Mesenchymal stem cell (in vitro differentiated cells and primary cell): ENCODE data around the gene PRRT2.

Source experiments
- DNase-seq: peaks from one replicate; pipeline ENCODE4 v3.0.0-alpha.2; 2013
- H2AFZ ChIP-seq: one replicate; pipeline ENCODE4 v1.6.1; 2013; ENCODE audit warnings: low read depth, mild to moderate bottlenecking, control low read depth, inconsistent platforms, low read length, moderate library complexity
- H2AK5ac ChIP-seq: 2 replicates; pipeline ENCODE4 v1.6.1; 2013; ENCODE audit warnings: low read length, moderate library complexity, mild to moderate bottlenecking, inconsistent platforms; ENCODE audit not compliant: severe bottlenecking
- H2BK120ac ChIP-seq: one replicate; pipeline ENCODE4 v1.6.1; 2013; ENCODE audit warnings: low read depth, mild to moderate bottlenecking, inconsistent platforms, low read length, moderate library complexity
- H2BK12ac ChIP-seq, 2 experiments: one replicate each; pipeline ENCODE4 v1.6.1; 2013; ENCODE audit warnings: inconsistent platforms in 2 of 2, low read length in 2 of 2, mild to moderate bottlenecking in 2 of 2, moderate library complexity in 2 of 2, control low read depth in 1 of 2
- H2BK15ac ChIP-seq: one replicate; pipeline ENCODE4 v1.6.1; 2013; ENCODE audit warnings: mild to moderate bottlenecking, low read depth, inconsistent platforms; ENCODE audit not compliant: poor library complexity, severe bottlenecking
- H2BK5ac ChIP-seq: 2 replicates; pipeline ENCODE4 v1.6.1; 2013; ENCODE audit warnings: low read depth, mild to moderate bottlenecking, low read length, control low read depth, inconsistent platforms; ENCODE audit not compliant: poor library complexity, severe bottlenecking
- H3K14ac ChIP-seq, 2 experiments: one replicate each; pipeline ENCODE4 v1.6.1; 2013; ENCODE audit warnings: inconsistent platforms in 2 of 2, low read length in 2 of 2, control low read depth in 1 of 2, mild to moderate bottlenecking in 1 of 2, moderate library complexity in 1 of 2
- H3K18ac ChIP-seq, 2 experiments: one replicate each; pipeline ENCODE4 v1.6.1; 2013; ENCODE audit warnings: inconsistent platforms in 2 of 2, low read length in 2 of 2, control low read depth in 1 of 2, low read depth in 1 of 2, mild to moderate bottlenecking in 1 of 2
- H3K23ac ChIP-seq, 2 experiments: one replicate each; pipeline ENCODE4 v1.6.1; 2013; ENCODE audit warnings: inconsistent platforms in 2 of 2, low read length in 2 of 2, mild to moderate bottlenecking in 2 of 2, moderate library complexity in 2 of 2, control low read depth in 1 of 2
- H3K27ac ChIP-seq: 2 replicates; pipeline ENCODE4 v1.5.1; 2013; ENCODE audit warnings: mild to moderate bottlenecking, moderate library complexity, low read length, control low read depth, inconsistent platforms; ENCODE audit not compliant: poor library complexity, severe bottlenecking
- H3K27me3 ChIP-seq, 2 experiments: 2 replicates each; pipeline versions ENCODE4 v1.6.1 to v1.7.0; 2013; ENCODE audit warnings: low read length in 2 of 2, mild to moderate bottlenecking in 2 of 2, moderate library complexity in 2 of 2, control low read depth in 1 of 2, inconsistent platforms in 1 of 2; ENCODE audit not compliant: control insufficient read depth in 1 of 2, insufficient read depth in 1 of 2
- H3K36me3 ChIP-seq, 2 experiments: 2 replicates each; pipeline versions ENCODE4 v1.6.1 to v1.7.0; 2013; ENCODE audit warnings: low read length in 2 of 2, control low read depth in 1 of 2, inconsistent platforms in 1 of 2, low read depth in 1 of 2, mild to moderate bottlenecking in 1 of 2; ENCODE audit not compliant: insufficient read depth in 2 of 2, control insufficient read depth in 1 of 2
- H3K4ac ChIP-seq, 2 experiments: one replicate each; pipeline ENCODE4 v1.6.1; 2013; ENCODE audit warnings: inconsistent platforms in 2 of 2, low read length in 2 of 2, mild to moderate bottlenecking in 2 of 2, moderate library complexity in 2 of 2, control low read depth in 1 of 2, low read depth in 1 of 2
- H3K4me1 ChIP-seq: 2 replicates; pipeline ENCODE4 v1.6.1; 2013; ENCODE audit warnings: low read depth, low read length, control low read depth; ENCODE audit not compliant: control insufficient read depth, insufficient read depth
- H3K4me2 ChIP-seq: 2 replicates; pipeline ENCODE4 v1.6.1; 2013; ENCODE audit warnings: low read length, mild to moderate bottlenecking, inconsistent platforms; ENCODE audit not compliant: poor library complexity, severe bottlenecking
- H3K4me3 ChIP-seq, 2 experiments: 2 replicates each; pipeline versions ENCODE4 v1.5.1 to v1.7.0; 2013; ENCODE audit warnings: low read length in 2 of 2, mild to moderate bottlenecking in 2 of 2, control low read depth in 1 of 2, low read depth in 1 of 2; ENCODE audit not compliant: insufficient read depth in 1 of 2
- H3K79me1 ChIP-seq: replicated peaks from 2 replicates; pipeline ENCODE4 v1.6.1; 2013; ENCODE audit warnings: mild to moderate bottlenecking, control low read depth, low read length, inconsistent platforms; ENCODE audit not compliant: poor library complexity, severe bottlenecking
- H3K9ac ChIP-seq: 2 replicates; pipeline ENCODE4 v1.7.0; 2013; ENCODE audit warnings: mild to moderate bottlenecking, low read length, moderate library complexity
- H3K9me3 ChIP-seq: 2 replicates; pipeline ENCODE4 v1.7.0; 2013; ENCODE audit warnings: mild to moderate bottlenecking, low read length; ENCODE audit not compliant: control insufficient read depth
- H4K8ac ChIP-seq: one replicate; pipeline ENCODE4 v1.6.1; 2013; ENCODE audit warnings: inconsistent platforms, mild to moderate bottlenecking, low read length, moderate library complexity
- H4K91ac ChIP-seq: one replicate; pipeline ENCODE4 v1.6.1; 2013; ENCODE audit warnings: mild to moderate bottlenecking, low read length, inconsistent platforms
- WGBS: methylation state at CpG from one replicate; pipeline ENCODE4 v1.1.7; 2013; ENCODE audit warnings: mixed read lengths; 5-methylcytosine and 5-hydroxymethylcytosine counted together

Gene PRRT2

DNA sequence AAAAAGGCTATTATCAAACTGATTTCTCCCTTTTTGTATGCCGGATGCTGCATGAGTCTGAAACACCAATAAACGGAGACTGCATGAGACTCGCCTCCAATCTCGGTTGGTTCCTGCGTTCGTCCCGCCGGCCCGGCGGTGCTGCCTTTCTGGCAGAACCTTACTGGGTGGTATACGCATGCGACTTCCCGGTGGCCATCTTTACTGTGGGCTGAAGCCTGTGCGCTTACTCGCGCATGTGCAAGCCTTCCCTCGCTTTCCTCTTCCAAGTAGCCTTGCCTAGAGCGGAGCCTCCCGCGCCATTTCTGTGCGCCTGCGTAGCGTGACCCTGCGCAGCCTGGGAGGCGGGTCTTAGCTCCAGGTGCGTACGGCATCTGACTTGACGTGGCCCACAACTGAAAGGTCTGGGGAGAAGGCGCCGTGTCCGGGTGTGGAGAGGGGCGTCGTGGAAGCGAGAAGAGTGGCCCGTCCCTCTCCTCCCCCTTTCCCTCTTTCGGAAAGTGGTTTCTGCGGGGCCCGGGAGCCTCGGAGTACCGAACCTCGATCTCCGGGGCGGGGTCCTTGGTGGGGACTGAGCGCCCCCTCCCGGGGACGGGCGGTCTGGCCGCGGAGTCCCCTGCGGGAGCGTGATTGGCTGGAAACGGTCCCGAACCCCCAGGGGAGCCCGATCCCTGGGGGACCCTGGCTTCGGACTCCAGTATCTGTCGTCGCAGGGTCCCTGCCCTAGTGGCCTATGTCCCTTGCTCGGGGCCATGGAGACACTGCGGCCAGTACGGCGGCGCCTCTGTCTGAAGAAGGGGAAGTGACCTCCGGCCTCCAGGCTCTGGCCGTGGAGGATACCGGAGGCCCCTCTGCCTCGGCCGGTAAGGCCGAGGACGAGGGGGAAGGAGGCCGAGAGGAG is 4.0 kb downstream of the PRRT2 start, which contains the start of gene PAGR1:
PAGR1 (plus strand) TSS at position 360 of the 901 bp plus-strand sequence; CDS start at position 734, 374 bp downstream.
- Histone ChIP-seq H3K27ac (peak within 1 kb of the TSS; percentile 89), H2BK12ac (peak within 1 kb of the TSS; percentile 69 to 84), H3K9ac (peak within 1 kb of the TSS; percentile 93), H3K18ac (peak within 1 kb of the TSS; percentile 92 to 98), H3K4me2 (peak within 1 kb of the TSS; percentile 90), H2BK120ac (peak within 1 kb of the TSS; percentile 71), H2BK15ac (peak within 1 kb of the TSS; percentile 86), H2AK5ac (no peak within 1 kb of the TSS), H2BK5ac (peak within 1 kb of the TSS; percentile 50), H3K9me3 (no peaks in the 10 kb centered on the region), H4K91ac (peak within 1 kb of the TSS; percentile 78), H3K4me1 (peaks cover 43% of the 10 kb centered on the region), H3K23ac (peak within 1 kb of the TSS in 1 of 2 experiments; percentile 34), H3K4me3 (peak within 1 kb of the TSS; percentile 71 to 90), H3K36me3 (peaks cover 11 to 22% of the 10 kb centered on the region in 2 experiments), H4K8ac (peak within 1 kb of the TSS; percentile 89), H3K14ac (peak within 1 kb of the TSS in 1 of 2 experiments; percentile 84), H3K4ac (peak within 1 kb of the TSS; percentile 93 to 97), H3K27me3 (no peaks in the 10 kb centered on the region), H2AFZ (peak within 1 kb of the TSS; percentile 47), H3K79me1 (peaks cover 10% of the 10 kb centered on the region)
- WGBS = under 1% methylated on average over 67 of the region's 70 CpGs
- DNase-seq = peak; percentile 99

DNA sequence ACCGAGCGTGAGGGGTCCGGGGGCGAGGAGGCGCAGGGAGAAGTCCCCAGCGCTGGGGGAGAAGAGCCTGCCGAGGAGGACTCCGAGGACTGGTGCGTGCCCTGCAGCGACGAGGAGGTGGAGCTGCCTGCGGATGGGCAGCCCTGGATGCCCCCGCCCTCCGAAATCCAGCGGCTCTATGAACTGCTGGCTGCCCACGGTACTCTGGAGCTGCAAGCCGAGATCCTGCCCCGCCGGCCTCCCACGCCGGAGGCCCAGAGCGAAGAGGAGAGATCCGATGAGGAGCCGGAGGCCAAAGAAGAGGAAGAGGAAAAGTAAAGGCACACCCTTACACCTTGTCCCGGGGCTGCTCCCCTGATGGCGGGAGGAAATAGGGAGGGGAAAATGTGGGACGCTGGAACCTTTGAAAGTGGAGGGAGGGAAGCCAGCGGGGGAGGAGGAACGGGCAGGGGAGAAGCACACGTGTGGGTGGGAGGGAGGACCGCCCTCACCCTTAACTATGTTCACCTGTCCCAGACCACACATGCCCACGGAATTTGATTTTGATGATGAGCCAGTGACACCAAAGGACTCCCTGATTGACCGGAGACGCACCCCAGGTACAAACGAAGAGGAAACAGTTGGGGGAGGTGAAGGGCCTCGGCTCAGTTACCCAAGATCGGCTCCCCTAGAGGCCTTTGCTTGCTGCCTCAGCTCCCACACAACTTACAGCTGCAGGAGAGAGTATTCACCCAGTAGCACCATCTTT is 4.9 kb downstream of the PRRT2 start:
- Histone ChIP-seq H2AFZ (peak overlapping the region; percentile 18), H3K36me3 (peaks cover 11 to 22% of the 10 kb centered on the region in 2 experiments), H3K18ac (peak overlapping the region; percentile 92 to 93), H3K4me1 (peaks cover 40% of the 10 kb centered on the region), H2AK5ac (no peak overlapping the region), H4K91ac (peak overlapping the region; percentile 78), H3K4me2 (peak overlapping the region; percentile 88), H4K8ac (peak overlapping the region; percentile 89), H2BK15ac (peak overlapping the region; percentile 86), H2BK5ac (peak overlapping the region; percentile 50), H3K14ac (peak overlapping the region in 1 of 2 experiments; percentile 84), H3K27me3 (no peaks in the 10 kb centered on the region), H2BK120ac (peak overlapping the region; percentile 71), H2BK12ac (peak overlapping the region; percentile 69 to 84), H3K9ac (peak overlapping the region; percentile 93), H3K4ac (peak overlapping the region; percentile 93 to 97), H3K23ac (no peak overlapping the region), H3K27ac (peak overlapping the region; percentile 89), H3K79me1 (peaks cover 10% of the 10 kb centered on the region), H3K9me3 (no peaks in the 10 kb centered on the region), H3K4me3 (peak overlapping the region; percentile 71 to 90)
- DNase-seq = peak; percentile 72
- under 1% methylated on average over 33 of the region's 37 CpGs for WGBS

DNA sequence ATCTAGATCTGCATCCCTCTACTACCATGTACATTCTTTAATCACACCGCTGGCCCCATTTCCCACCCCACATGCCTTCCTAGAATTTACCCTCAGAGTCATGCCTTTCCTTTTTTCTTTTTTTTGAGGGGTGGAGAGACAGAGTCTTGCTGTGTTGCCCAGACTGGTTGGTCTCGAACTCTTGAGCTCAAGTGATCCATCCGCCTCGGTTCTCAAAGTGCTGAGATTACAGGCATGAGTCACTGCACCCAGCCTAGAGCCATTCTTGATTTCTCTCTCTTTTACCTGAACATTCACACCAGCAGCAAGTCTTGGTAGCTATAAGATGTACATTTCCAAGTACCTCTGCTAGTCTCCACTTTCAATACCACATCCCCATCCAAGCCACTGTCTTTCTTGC is 6.1 kb downstream of the PRRT2 start:
- H2BK5ac ChIP-seq = no peak overlapping the region
- no peak overlapping the region for H3K14ac ChIP-seq
- H3K27me3 ChIP-seq = no peaks in the 10 kb centered on the region
- H3K79me1 ChIP-seq = peaks cover 7% of the 10 kb centered on the region
- no peak overlapping the region for H3K18ac ChIP-seq
- peak overlapping the region; percentile 27 for H3K4me2 ChIP-seq
- no peak overlapping the region for H4K8ac ChIP-seq
- no peak overlapping the region for H2BK15ac ChIP-seq
- DNase-seq = peak; percentile 12
- H3K36me3 ChIP-seq = peaks cover 11 to 28% of the 10 kb centered on the region in 2 experiments
- H3K9me3 ChIP-seq = no peaks in the 10 kb centered on the region
- WGBS = 80% methylated on average over 4 of the region's 4 CpGs
- no peak overlapping the region for H3K23ac ChIP-seq
- H2BK12ac ChIP-seq = no peak overlapping the region
- no peak overlapping the region for H4K91ac ChIP-seq
- no peak overlapping the region for H2AK5ac ChIP-seq
- H2BK120ac ChIP-seq = no peak overlapping the region
- H3K4ac ChIP-seq = no peak overlapping the region
- peak overlapping the region; percentile 22 for H3K9ac ChIP-seq
- H3K4me3 ChIP-seq = peak overlapping the region in 1 of 2 experiments; percentile 15
- no peak overlapping the region for H2AFZ ChIP-seq
- peaks cover 34% of the 10 kb centered on the region for H3K4me1 ChIP-seq
- H3K27ac ChIP-seq = no peak overlapping the region
